ENCODE data around the gene TTC28.

DNA sequence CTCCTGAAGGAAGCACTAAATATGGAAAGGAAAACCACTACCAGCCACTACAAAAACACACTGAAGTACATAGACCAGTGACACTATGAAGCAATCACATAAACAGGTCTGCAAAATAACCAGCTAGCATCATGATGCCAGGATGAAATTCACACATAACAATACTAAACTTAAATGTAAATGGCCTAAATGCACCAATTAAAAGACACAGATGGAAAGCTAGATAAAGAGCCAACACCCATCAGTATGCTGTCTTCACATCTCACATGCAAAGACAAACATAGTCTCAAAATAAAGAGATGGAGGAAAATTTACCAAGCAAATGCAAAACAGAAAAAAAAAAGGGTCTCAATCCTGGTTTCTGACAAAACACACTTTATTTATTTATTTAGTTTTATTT lies 171.7 kb downstream of the TTC28 start:
- TF ChIP-seq CTCF (IDR thresholded peaks at IDR 0.05) (no peak), POLR2AphosphoS5 (IDR thresholded peaks at IDR 0.05) (no peak), POLR2A (IDR thresholded peaks at IDR 0.05) (no peak)
